Fibroblast of lung (primary cell): ENCODE data around the gene ID4.

ENCODE experiments used
- CTCF ChIP-seq, 2 donors: IDR thresholded peaks in 1 of 2; conservative IDR thresholded peaks in 1 of 2; 1 replicate in 1 of 2; 2 replicates in 1 of 2; pipeline ENCODE4 v1.5.1; 2011 to 2012; ENCODE audit warnings: low read length in 2 of 2, control low read depth in 1 of 2, inconsistent platforms in 1 of 2, low read depth in 1 of 2, mild to moderate bottlenecking in 1 of 2
- EZH2 ChIP-seq: IDR thresholded peaks from 2 replicates; pipeline ENCODE4 v1.5.1; 2012; ENCODE audit warnings: low read length, control low read depth, mild to moderate bottlenecking; ENCODE audit errors: missing control alignments

- TF ChIP-seq CTCF (conservative IDR thresholded peaks at IDR 0.05 in 1 of 2, IDR thresholded peaks at IDR 0.05 in 1 of 2; ENCODE audit: low read depth in 1 of 2, low read length in 2 of 2) (no peak), EZH2 (no peak)
Observed at GRCh38 chr6:19824058-19824807, 12.9 kb upstream of the ID4 start.
